Measurements from ENCODE around the gene RPS27.

RPS27 gene

GRCh38 chr1:153967107-153967999 lies 23.2 kb upstream of the RPS27 start, which contains the start of gene CREB3L4:
Gene CREB3L4, plus strand, starts transcription at chr1:153967902. Its CDS starts 624 bp downstream, at chr1:153968526.
- in situ Hi-C loops (cut with MboI; ENCODE audit: low sequenced_read_pairs, unreplicated experiment) = no loop called here
- peak; percentile 45 for TF ChIP-seq CTCF (IDR thresholded peaks at IDR 0.05; ENCODE audit: borderline replicate concordance, control extremely low read depth, extremely low read depth, insufficient read depth, missing control alignments)
- DNase-seq (ENCODE audit: low spot score) = peak; percentile 91

DNA sequence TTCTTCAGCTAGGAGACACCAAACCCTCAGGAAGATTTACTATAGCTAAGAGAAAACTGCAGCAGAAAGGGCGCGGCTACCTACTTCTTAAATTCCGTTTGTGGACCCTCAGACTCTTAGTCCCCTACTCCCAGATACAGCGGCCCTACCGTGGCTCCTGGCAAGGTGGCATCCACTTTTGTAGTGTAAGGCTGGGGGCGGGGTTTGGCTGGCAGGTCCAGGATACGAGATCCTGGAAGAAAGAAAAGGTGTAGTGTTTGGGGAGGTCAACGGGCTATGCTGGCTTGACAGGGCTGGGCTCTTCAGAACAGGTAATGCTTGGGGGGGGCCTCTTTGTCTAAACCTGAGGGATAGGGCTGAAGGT lies 22.6 kb upstream of the RPS27 start:
- in situ Hi-C loops (cut with MboI; ENCODE audit: low sequenced_read_pairs, unreplicated experiment) = no loop called here
- TF ChIP-seq CTCF (IDR thresholded peaks at IDR 0.05; ENCODE audit: borderline replicate concordance, control extremely low read depth, extremely low read depth, insufficient read depth, missing control alignments) = no peak
- DNase-seq (ENCODE audit: low spot score) = no peak

GRCh38 chr1:153968408-153968807 lies 22.2 kb upstream of the RPS27 start:
- no peak for DNase-seq (ENCODE audit: low spot score)
- no peak for TF ChIP-seq CTCF (IDR thresholded peaks at IDR 0.05; ENCODE audit: borderline replicate concordance, control extremely low read depth, extremely low read depth, insufficient read depth, missing control alignments)
- in situ Hi-C loops (cut with MboI; ENCODE audit: low sequenced_read_pairs, unreplicated experiment) = no loop called here

- in situ Hi-C loops (cut with MboI; ENCODE audit: low sequenced_read_pairs, unreplicated experiment) = no loop called here
- TF ChIP-seq CTCF (IDR thresholded peaks at IDR 0.05; ENCODE audit: borderline replicate concordance, control extremely low read depth, extremely low read depth, insufficient read depth, missing control alignments) = no peak
- no peak for DNase-seq (ENCODE audit: low spot score)
Measured at GRCh38 chr1:153968972-153969371, 21.6 kb upstream of the RPS27 start.

- in situ Hi-C loops (cut with MboI; ENCODE audit: low sequenced_read_pairs, unreplicated experiment) = no loop called here
- TF ChIP-seq CTCF (IDR thresholded peaks at IDR 0.05; ENCODE audit: borderline replicate concordance, control extremely low read depth, extremely low read depth, insufficient read depth, missing control alignments) = no peak
- DNase-seq (ENCODE audit: low spot score) = no peak
Measured at GRCh38 chr1:153970346-153970745, 20.2 kb upstream of the RPS27 start.

DNA sequence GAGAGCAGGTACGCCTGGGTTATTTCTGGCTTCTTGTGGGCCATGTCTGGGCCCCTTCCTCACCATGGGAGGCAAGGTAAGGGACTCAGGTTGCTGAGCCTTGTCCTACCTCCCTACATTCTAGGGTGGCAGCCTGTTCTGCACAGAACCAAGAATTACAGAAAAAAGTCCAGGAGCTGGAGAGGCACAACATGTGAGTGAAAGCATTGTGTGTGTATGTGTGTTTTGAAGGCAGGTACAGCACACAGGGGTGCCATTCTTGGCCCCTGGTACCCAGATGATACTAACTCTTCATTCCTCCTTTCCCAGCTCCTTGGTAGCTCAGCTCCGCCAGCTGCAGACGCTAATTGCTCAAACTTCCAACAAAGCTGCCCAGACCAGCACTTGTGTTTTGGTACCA lies 17.5 kb upstream of the RPS27 start:
- no peak for TF ChIP-seq CTCF (IDR thresholded peaks at IDR 0.05; ENCODE audit: borderline replicate concordance, control extremely low read depth, extremely low read depth, insufficient read depth, missing control alignments)
- in situ Hi-C loops (cut with MboI; ENCODE audit: low sequenced_read_pairs, unreplicated experiment) = no loop called here
- DNase-seq (ENCODE audit: low spot score) = no peak

Measured in GM13976 (cell line).